Measurements from ENCODE around the gene NDRG2.

Gene NDRG2

DNA sequence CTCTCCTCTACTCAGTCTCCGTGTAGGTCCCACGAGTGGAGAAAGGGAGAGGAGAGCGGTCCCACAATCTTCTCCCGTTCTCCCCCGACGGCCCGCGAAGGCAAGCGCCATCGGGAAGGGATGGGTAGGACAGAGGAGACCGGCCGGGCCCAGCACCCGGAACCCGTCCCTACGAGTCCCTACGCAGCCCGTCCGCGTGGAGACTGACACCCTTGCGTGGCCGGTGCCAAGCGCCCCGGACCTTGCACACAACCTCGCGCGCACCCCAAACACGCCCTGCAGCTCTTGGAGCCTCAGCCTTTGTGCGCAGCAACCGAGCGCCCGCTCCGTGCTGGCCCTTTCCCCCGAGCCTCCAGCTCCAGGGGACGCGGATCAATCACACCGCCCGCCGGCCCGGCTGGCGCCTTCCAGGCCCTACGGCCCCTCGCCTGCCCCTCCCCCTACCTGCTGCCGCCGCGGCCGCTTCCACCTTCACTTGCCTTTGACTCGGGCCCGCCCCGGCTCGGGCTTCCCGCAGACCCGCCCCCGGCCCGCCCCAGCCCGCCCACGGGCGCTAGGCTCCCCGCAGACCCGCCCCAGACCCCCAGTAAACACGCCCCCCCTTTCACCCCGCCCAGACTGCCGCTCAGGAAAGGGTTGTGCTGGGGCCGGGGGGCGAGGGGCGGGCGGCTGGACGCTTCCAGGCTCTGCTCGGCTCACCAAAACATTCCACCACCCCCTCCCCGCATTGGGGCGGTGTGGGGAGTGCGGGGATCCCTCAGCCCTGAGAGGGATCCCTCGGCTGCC, at the start of gene NDRG2:
TSS of gene NDRG2 (minus strand) at position 477 of the 786 bp plus-strand sequence. CDS start 1,746 bp downstream, outside the sequence.
- DNase-seq = peak in 1 of 2 experiments; percentile 11

DNA sequence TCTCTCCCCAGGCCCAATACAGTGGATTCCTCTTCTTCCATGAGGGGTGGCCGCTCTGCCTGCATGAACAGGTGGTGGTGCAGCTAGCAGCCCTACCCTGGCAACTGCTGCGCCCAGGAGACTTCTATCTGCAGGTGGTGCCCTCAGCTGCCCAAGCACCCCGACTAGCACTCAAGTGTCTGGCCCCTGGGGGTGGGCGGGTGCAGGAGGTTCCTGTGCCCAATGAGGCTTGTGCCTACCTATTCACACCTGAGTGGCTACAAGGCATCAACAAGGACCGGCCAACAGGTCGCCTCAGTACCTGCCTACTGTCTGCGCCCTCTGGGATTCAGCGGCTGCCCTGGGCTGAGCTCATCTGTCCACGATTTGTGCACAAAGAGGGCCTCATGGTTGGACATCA, 49.1 kb upstream of the NDRG2 start:
- DNase-seq = no peak

DNA sequence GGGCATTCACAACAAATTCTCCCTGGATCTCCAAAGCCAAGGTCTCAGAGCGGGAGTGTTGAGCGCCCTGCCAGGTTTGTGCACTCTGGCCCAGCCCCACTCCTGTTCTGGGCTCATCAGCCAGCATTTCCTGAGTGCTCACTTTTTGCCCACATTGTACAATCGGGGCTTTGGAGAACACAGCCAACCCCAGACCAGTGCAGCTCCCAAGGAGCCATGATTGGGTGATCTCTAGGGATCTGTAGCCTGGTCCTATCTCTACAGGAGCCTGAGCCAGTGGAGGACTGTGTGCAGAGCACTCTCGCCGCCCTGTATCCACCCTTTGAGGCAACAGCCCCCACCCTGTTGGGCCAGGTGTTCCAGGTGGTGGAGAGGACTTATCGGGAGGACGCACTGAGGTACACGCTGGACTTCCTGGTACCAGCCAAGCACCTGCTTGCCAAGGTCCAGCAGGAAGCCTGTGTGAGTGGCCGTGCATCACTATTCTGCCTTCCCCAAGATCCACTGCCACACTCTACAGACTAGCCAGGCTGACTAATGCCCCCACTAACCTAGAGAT, 48.0 kb upstream of the NDRG2 start:
- no peak for DNase-seq

- no peak for DNase-seq
Observed at GRCh38 chr14:21072031-21072473, 47.2 kb upstream of the NDRG2 start.

DNA sequence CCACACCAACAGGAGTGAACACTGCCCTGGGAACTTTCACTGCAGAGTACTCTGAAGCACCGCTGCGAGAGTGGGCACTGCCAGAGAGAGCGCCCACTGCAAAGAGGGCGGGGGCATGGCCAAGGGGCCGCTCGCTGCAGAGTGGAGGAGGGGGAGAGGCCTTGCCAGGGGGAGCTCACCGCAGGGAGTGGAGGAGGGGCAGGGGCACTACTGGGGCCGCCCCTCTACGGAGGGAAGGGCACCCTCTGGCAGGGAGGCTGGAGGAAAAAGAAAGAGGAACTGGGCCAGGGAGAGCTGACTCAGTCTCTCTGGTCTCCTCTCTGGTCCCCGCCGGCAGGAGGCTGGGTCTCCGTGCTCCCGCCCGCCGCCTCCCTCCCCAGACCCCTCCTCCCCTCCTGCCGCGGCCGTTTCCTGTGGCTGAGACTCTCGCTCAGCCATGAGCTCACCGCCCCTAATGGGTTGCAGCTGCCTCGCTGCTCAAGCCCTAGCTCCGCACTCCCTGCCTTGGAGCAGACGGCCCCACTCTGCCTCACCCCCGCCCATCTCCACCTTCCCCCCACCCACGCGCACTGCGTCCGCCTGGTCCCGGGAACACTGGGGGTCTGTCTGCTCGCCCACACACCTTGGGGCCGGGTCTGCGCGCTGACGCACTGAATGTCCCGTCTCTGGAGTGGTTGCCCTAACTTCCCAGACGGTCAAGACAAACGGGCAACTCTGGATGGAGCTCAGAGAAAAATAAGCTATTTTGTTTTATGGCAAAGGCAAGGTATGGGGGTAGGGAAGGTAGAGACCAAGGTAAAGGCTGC, 46.6 kb upstream of the NDRG2 start:
- peak; percentile 93 to 94 for DNase-seq

DNA sequence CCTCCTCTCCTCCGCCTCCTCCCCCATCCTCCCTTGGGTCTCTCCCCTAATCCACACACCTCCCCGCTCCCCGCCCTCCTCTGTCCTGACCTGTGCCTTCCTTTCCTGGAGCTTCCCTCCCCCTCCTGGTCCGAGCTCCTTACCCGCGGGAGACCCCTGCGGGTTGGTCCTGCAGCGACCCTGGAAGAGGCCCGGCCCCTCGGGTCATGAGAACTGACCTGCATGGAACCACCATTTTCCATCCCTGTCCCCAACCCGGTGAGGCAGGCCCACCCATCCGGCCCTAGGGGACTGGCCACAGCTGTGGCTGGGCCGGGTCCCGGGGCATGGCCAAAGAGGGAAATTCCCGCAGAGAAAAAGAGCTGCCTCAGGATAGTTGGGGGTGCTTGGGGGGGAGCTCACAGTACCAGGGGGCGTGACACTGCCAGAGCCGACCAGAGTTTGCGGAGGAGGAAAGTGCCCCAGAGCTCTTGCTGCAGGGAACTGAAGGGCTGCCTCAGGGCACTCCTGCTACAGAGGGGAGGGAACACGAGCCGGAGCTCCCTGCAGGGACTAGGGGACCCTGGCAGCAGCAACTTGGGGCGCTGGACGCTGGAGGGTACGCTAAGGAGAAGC, 45.9 kb upstream of the NDRG2 start:
- DNase-seq = no peak

GRCh38 chr14:21070083-21070609, 45.3 kb upstream of the NDRG2 start, which contains the start of gene ARHGEF40:
Gene ARHGEF40 (plus strand): TSS chr14:21070304. CDS start chr14:21070397, 93 bp downstream.
- DNase-seq = peak; percentile 39 to 57

GRCh38 chr14:21069388-21070082, 44.7 kb upstream of the NDRG2 start:
- DNase-seq = peak; percentile 41 to 57

DNA sequence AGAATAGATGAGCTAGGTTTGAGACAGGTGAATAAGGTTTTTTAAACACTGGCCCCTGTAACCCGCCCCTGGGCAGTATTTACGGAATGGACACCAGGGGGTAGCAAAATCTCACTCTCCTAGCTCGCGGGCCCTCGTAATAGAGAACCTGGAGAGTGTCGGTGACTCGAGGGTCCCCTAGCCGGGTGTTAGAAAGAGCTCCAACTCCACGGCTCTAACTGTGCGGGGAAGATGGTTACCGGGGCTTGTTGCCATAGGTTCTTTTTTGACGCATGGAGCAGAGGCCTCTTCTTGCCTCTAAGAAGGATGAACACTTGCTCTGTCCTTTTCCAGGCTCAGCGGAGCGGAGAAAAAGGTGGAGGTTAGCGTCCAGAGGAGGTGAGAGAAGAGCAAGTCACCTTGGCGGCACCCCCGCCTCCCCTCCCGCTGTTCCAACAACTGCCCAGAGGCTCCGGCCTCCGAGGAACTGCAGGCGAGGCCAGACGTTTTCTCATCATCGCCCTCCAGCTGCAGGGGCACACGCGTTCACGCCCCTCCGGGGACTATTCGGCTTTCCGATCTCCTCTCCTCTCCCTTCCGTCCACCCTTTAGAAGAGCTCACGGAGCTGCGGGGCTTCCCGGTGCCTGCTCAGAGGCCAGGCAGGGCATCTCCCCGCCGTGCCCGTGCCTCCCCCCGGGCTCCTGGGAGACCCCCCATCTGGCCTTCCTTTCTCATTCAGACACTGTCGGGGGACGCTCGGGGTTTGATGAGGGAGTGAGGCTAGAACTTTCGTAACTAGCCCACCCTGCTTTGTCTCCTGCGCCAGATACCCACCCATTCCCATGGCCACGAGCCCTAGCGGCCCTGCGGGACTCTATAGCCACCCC, 43.9 kb upstream of the NDRG2 start:
- peak; percentile 82 to 87 for DNase-seq

- DNase-seq = peak in 1 of 2 experiments; percentile 62
Observed at GRCh38 chr14:21066882-21067502, 42.1 kb upstream of the NDRG2 start.

DNA sequence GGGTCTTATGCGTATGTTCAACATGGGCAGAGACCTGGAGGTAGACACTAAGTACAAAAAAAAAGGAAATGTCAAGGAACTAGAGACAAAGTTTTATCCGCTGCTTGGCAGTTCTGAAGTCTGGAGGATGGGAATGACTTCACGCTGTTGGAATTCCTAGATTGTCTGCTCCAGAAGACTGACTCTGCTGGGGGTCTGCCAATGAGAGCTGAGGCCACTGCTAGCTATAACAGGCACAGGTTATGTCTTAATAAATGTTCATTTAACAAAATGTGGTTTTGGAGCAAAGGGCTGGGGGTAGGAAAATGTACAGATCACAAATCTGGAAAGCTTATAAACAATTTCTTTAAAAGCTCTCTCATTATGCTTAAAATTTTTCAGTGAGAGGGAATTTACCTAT, 38.6 kb upstream of the NDRG2 start:
- DNase-seq = no peak

DNA sequence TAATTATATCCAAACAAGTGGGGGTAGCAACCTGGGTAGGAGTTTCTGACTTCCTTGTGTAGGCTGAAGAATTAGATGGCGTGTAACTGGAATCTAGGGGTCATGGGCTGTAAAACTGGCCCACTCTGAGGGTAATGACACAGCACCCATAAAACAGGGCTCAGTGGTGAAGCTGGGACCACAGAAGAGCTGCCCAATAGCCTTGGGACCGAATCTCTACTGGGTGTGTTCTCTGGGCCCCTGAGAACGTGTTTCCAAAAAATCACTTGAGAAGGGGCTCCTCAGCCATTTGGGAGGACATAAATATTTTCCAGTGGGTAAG, 36.4 kb upstream of the NDRG2 start:
- no peak for DNase-seq

DNA sequence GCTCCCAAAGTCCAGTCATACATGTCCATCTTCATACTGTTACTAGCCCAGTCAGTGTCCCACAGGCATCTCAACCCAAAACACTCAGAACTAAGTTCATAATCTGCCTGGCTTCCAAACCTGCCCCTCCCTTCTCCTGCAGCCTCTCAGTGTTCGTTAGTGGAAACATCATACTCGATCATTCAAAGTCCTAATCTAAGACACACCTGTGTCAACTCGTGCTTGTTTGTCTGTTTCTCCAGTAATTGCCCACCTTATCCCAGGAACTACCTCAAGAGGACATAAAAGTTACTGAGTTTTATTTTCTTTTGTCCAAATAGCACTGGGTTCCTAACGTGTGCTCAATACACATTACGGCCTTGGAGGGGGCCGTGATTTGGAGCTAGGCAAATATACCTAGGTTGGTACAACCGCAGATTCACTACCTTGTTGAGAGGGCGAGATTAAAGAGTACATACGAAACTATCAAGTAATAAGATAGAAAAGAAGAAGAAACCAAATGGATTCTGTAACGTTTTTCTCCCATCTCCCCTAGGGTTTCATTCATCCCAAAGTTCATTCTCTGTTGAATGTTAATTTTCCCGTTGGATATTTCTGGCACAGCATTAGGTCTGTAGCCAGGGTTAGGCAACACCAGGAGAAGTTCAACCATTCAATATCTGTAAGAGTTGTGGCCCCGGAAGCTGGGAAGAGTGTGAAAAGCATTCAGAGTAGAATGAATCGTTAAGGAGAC, 35.9 kb upstream of the NDRG2 start:
- DNase-seq = no peak

DNA sequence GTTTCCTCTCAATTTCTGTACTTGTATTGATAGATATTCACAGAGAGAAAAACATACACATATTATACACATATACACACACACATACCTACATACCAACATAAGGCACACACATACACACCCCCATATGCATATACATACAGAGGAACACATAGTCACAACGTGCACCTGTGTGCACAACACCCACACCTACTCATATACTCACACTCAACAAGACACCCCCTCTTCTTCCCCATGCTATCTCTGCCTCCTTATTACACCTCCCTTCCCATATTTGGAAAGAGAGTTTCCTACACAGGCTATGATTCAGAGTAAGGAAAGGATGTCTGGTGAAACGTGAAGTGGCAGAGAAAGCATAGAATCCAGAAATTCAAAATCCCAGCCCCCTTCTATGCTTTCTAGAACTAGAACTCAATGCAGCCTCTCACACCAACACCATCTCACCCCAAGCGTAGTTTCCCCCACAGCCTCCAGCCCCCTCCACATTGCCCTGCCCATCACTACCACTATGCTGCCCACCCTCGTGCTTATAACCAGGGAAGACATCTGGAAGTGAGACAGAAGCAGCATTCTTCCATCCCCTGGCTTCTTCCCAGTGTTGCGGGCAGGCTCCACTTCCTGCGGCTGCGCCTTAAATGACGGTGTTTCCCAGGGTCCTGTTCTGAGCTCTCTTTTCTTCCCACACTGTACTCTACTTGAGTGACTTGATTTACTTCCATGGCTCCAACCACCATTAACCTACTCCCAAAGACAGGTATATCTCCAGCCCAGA, 35.2 kb upstream of the NDRG2 start:
- no peak for DNase-seq

DNA sequence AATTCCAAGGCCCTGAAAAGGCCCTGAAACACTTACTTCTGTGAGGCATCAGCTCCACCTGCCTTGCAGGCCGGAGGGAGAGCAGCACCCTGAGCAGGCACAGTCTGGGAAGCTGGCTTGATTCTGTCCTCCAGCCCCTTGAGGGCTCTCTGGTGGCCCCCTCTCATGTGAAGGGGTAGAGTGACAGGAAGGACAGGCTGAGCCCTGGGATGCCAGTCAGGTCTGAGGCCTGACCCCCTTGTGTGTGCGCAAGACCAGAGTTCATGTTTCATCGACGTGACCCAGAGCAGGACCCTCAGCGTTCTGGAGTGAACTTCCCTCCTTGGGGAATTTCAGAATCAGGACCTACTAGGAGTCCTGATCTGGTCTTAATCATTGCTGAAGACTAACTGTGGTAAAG, 34.0 kb upstream of the NDRG2 start:
- no peak for DNase-seq

DNA sequence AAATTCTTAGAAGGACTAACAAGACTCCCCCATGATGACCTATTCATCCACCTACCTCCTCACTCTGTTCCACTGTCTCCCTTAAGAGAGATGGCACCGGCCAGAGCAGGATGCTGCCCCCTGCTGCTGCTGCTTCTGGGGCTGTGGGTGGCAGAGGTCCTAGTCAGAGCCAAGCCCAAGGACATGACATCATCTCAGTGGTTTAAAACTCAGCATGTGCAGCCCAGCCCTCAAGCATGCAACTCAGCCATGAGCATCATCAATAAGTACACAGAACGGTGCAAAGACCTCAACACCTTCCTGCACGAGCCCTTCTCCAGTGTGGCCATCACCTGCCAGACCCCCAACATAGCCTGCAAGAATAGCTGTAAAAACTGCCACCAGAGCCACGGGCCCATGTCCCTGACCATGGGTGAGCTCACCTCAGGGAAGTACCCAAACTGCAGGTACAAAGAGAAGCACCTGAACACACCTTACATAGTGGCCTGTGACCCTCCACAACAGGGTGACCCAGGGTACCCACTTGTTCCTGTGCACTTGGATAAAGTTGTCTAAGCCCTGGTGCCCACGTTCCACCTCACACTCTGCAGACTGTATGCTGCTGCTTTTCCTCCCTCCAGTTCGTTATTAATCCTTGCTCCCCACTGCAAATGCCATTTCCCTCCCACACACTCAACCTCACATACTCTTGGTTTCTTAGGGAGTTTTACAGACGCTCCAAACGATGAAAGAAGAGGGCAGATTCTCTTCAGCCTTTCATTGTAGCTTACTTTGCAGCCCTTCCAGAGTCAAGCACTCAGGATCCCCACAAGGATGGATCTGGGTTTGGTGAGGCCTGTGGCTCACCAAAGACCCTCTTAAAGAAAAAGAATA, 33.2 kb upstream of the NDRG2 start, which contains the start of gene RNASE8:
TSS of gene RNASE8 (plus strand) at position 20 of the 873 bp plus-strand sequence. CDS start at position 91, 71 bp downstream.
- DNase-seq = peak in 1 of 2 experiments; percentile 50

DNA sequence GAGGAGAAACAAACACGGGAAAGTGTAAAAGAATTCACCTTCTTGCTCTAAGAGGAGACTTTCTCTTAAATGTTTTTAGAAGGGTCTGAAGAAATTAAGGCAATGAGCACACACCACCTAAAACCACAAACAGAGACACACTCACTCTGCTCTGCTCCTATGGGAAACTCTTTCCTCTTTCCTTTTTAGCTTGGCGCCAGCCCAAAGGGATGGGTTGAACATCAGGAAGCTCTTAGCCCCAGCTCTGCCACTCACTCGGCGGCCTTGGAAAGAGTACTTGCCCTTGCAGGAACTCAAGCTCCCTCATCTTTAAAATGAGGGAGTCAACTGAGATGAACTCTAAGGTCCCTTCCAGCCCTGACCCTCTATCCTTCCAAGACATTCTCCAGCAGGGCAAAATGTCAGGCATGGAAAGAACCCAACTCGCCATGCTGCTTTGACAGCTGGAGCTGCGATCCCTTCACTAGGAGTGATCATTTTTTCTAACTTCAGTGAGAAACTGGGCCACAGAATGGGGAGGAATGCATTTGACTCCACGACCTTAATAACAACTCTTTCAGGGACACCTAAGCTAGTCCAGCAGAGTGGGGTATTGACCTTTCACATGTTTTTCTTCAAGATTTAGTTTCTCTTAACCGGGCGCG, 31.8 kb upstream of the NDRG2 start:
- no peak for DNase-seq

Measured in SHP77 (cell line).